RCC 7860 (cell line): Measurements from ENCODE around the gene WNT7A.
"Not testable (repeated sequence)": the region's sequence is repeated elsewhere in the genome, so short reads cannot be mapped to it uniquely, and the experiment has no call there.

ENCODE experiments used
- DNase-seq: peaks from one replicate; pipeline ENCODE4 v3.0.0-alpha.2; 2015; ENCODE audit warnings: low spot score
- FAIRE-seq: peaks from 2 replicates; lab custom pipeline; 2012; peaks lifted over from hg19 to GRCh38; lab: Jason Lieb, UNC

The WNT7A gene

GRCh38 chr3:13879946-13880810 lies at the start of gene WNT7A:
TSS of gene WNT7A (minus strand) at chr3:13880071. CDS start at chr3:13879816, 255 bp downstream.
- FAIRE-seq (no peak), DNase-seq (no peak)

DNA sequence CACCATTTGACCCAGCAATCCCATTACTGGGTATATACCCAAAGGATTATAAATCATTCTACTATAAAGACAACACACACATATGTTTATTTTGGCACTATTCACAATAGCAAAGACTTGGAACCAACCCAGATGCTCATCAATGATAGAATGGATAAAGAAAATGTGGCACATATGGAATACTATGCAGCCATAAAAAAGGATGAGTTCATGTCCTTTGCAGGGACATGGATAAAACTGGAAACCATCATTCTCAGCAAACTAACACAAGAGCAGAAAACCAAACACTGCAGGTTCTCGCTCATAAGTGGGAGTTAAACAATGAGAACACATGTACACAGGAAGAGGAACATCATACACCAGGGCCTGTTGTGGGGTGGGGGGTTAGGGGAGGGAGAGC lies 48.9 kb upstream of the WNT7A start:
- not testable (repeated sequence) for FAIRE-seq, DNase-seq

- DNase-seq (no peak), FAIRE-seq (no peak)
These were observed 47.4 kb upstream of the WNT7A start for GRCh38 chr3:13927295-13927694.

- FAIRE-seq: no peak
- no peak for DNase-seq
These were observed 36.5 kb upstream of the WNT7A start for GRCh38 chr3:13916375-13916774.

GRCh38 chr3:13902648-13903238 lies 22.9 kb upstream of the WNT7A start:
- no peak for DNase-seq
- no peak for FAIRE-seq

- FAIRE-seq: no peak
These were observed 22.2 kb upstream of the WNT7A start for GRCh38 chr3:13901935-13902584.

GRCh38 chr3:13898346-13898745 lies 18.5 kb upstream of the WNT7A start:
- DNase-seq (no peak), FAIRE-seq (no peak)

More at GRCh38 chr3:13901935-13902584, 22.2 kb upstream of the WNT7A start:
- no peak for DNase-seq

- no peak for FAIRE-seq
- DNase-seq: peak; percentile 26
These were observed 16.7 kb upstream of the WNT7A start for GRCh38 chr3:13896473-13897154.

DNA sequence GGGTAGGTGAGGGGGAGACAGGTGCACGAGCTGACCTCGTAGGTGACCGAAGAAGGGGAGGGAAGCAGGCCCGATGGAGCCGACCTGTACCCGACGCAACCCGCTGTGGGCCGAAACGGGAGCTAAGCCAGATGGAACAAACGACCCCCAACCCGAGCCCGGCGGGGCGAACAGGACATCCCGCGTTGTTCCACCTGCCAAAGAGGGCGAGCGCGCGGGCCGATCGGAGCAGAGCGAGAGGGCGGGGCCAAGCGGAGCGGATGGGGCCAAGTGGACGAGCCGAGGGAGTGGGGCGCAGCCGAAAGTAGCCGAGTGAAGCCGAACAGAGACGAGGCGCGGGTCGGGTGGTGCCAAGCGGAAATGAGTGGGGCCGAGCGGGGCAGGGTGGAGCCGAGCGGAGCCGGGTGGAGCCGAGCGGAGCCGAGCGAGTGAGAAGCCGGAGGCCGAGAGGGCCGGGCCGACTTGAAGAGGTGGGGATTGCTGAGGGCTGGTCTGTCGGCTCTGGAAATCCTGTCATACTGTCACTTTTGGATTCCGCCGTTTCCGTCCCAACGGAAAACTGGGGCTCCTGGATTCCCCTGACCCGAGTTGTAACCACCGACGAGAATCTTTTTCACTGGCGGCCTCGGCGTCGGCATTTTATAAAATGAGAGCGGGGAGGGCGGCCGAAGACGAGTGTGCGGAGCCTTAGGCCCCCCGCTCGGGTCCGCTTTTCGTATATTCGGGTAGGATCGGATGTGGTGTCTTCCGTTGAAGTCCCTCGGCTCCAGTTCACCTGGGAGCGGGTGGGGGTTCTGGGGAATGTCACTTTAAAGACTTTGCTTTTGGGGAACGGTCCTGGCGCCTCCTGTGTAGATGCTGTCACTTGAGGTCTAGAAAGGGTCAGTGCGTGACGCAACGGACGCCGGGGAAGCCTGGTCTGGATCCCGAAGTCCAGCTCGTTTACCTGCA lies 15.6 kb upstream of the WNT7A start:
- no peak for FAIRE-seq
- DNase-seq: peak; percentile 11

GRCh38 chr3:13894807-13895154 lies 14.9 kb upstream of the WNT7A start:
- DNase-seq: no peak

GRCh38 chr3:13894096-13894806 lies 14.4 kb upstream of the WNT7A start:
- no peak for DNase-seq

More at GRCh38 chr3:13894807-13895154, 14.9 kb upstream of the WNT7A start:
- no peak for FAIRE-seq

GRCh38 chr3:13892304-13892703 lies 12.4 kb upstream of the WNT7A start:
- FAIRE-seq (no peak), DNase-seq (no peak)

More at GRCh38 chr3:13894096-13894806, 14.4 kb upstream of the WNT7A start:
- no peak for FAIRE-seq

DNA sequence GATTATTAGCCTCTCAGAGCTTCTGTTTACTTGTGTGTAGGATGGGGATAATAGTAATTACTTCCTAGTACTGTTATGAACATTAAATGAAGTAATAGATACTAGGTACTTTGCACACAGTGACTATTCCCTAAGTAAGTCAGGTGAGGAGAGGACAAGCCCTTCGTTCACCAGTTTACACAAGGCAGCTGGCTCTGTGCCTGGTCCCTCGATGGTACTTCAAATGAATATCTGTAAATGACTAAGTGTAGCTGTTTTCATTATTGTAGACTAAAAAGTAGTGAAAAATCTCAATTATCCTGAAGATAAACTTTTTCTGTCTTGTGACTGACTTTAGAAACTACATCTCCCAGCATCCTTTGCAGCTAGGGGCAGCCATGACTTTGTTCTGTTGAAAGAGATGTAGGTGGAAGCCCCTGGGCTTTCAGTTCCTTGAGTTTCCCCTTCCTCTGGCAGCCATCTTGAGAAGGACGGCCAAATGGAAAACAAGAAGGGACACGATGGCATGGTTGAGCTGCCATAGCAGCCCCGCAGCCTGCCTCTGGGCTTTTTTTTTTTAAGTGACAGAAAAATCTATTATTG lies 11.7 kb upstream of the WNT7A start:
- no peak for DNase-seq
- no peak for FAIRE-seq

DNA sequence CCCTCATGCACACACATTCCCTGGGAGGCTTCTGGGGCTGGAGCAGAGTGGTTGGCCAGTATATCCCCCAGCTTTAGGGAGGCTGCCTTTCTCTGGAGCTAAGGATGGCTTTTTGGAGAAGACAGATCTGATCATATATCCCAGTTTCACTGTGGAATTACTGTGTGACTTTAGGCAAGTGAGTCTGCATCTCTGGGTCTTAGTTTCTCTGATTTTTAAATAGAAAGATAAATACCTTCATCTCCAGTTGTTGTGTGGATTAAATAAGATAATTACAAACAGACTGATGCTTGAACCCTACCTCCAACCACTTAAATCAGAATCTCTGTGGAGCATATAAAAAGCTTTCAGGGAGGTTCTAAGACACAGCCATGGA lies 11.1 kb upstream of the WNT7A start:
- FAIRE-seq: no peak
- no peak for DNase-seq

- FAIRE-seq (no peak), DNase-seq (no peak)
These were observed 10.6 kb upstream of the WNT7A start for GRCh38 chr3:13890377-13891016.

DNA sequence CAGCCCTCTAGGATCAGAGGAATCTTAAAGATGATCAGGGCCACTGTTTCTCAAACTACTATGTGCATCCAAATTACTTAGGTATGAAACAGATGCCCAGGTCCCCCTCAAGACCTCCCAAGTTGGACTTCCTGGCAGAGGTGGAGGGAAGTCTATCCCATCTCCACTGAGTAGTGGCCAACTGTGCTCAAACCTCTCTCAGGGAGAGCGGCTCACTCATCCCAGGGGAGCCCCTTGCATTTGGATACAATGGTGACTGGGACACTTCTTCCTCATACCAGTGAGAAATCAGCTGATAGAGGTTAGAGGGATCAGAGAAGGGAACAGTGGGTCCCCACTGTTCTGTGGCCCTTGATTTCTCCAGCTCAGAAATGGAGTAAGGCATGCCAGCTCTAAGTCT lies 8.7 kb upstream of the WNT7A start:
- DNase-seq (no peak), FAIRE-seq (no peak)

- FAIRE-seq (no peak), DNase-seq (no peak)
These were observed 7.8 kb upstream of the WNT7A start for GRCh38 chr3:13887495-13888300.

- DNase-seq: no peak
- no peak for FAIRE-seq
These were observed 6.8 kb upstream of the WNT7A start for GRCh38 chr3:13886593-13887129.
